DND-41 (cell line): Measurements from ENCODE around the gene RDH16.

Experiments
- CTCF ChIP-seq: IDR thresholded peaks from 2 replicates; pipeline ENCODE4 v1.5.1; 2012; ENCODE audit warnings: borderline replicate concordance, low read length, moderate library complexity, mild to moderate bottlenecking; ENCODE audit not compliant: poor library complexity, severe bottlenecking; ENCODE audit errors: extremely low read depth
- EZH2 ChIP-seq: IDR thresholded peaks from 3 replicates; pipeline ENCODE4 v1.6.1; 2012; ENCODE audit warnings: borderline replicate concordance, low read depth, mild to moderate bottlenecking, moderate library complexity, low read length, inconsistent platforms; ENCODE audit not compliant: severe bottlenecking

DNA sequence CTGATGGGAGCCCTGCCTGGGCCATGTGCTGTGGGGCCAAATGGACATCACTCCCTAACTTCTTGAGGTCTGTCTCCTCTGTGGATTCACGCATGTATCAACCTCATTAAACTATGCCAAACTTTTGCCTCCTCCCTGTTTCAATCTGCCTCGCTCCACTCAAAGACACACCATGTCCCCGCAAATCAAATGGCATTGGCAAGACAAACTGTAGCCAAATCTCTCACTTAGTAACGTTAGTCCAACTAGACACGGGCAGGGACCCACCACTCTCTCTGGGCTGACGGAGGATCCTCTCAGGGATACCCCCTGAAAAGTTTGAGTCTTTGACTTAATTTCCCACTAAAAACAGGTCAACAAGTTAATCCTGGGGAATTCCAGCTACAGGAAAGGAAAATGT lies 40.9 kb upstream of the RDH16 start:
- TF ChIP-seq CTCF (no peak), EZH2 (no peak)
